Stimulated activated CD8-positive, alpha-beta memory T cell treated with anti-CD3 and anti-CD28 coated beads, Interleukin-15, amount 100 ng/mL, for 48 hours (primary cell): ENCODE measurements around the gene SYCN.

ENCODE experiments used
- DNase-seq, 2 donors: peaks; one replicate each; pipeline ENCODE4 v3.0.0-alpha.2; 2020; ENCODE audit warnings: low read depth in 2 of 2

The SYCN gene

DNA sequence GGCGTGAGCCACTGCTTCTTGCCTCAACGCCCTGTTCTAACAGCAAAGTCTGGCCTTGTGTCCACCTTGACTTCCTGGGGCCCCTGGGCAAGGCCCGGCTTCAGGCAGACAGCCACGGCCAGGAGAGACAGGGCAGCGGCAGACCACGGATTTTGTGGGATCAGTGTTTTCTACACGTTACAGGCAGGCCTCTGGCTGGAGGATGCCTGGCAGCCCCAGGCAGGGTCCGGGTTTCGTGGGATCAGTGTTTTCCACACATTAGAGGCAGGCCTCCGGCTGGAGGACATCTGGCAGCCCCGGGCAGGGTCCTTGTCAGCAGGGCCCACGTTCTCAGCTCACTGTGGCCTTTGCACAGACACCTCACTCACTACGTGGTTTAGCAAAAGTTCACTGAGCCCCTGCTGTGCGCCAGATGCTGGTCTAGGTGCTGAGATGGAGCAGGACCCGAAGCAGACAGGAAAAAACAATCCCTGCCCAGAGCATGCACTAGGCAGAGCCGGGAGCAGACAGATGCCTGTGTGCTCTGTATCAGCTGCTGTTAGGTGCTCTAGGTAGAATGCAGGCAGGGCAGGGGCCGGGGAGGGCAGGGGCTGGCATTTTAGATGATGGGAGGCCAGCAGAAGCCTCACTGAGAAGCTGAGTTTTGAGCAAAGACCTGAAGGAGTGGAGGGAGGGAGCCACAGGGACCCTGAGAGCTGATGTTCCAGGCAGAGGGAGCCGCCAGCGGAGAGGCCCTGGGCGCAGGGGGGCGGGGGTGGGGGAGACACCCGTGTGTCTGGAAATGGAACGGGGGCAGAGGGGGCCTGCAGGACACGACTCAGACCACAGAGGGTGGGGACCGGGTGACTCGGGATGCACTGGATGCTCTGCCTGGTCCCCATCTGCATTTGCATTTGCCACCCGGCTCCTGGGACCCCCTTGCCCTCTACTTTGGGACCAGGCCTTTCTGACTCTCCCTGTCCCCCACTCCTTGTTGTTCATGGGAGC is 32.3 kb downstream of the SYCN start:
- DNase-seq, result no peak

DNA sequence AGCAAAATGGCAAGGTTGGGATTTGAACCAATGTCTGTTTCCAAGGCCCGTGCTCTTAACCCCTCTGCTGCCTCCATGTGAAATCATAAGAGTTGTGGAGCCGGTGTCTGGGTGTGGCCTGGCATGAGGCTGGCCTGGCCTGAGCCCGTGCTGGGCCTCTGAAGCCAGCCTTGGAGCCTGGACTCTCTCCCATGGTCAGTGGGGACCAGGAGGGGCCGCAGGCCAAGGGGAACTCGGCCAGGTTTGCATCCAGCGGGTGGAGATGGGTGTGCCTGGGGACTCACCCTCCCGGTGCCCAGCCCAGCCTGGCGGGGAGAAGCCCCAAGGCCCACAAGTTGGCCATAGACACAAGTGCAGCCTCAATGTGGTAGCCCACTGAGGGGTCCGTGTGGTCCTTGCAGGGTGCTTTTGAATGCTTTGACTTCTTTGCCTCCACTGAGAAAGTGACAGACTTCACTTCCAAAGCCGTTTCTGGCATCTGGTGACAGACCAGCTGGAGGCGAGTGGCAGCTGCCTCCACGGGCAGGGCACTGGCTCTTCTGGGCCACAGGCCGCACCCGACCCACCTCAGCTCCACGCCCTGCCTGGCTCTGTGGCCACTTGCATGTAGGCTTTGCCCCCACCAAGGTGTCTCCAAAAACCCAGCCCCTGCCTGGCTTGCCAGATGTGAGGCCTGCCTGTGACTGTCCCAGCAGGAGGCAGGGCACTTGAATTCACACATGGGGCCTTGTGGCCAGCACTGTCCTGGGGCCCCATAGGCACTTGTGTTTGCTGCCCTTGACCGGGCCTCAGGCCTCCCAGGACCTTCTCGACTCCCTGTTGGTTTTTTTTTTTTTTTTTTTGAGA is 33.5 kb downstream of the SYCN start:
- DNase-seq, result no peak

DNA sequence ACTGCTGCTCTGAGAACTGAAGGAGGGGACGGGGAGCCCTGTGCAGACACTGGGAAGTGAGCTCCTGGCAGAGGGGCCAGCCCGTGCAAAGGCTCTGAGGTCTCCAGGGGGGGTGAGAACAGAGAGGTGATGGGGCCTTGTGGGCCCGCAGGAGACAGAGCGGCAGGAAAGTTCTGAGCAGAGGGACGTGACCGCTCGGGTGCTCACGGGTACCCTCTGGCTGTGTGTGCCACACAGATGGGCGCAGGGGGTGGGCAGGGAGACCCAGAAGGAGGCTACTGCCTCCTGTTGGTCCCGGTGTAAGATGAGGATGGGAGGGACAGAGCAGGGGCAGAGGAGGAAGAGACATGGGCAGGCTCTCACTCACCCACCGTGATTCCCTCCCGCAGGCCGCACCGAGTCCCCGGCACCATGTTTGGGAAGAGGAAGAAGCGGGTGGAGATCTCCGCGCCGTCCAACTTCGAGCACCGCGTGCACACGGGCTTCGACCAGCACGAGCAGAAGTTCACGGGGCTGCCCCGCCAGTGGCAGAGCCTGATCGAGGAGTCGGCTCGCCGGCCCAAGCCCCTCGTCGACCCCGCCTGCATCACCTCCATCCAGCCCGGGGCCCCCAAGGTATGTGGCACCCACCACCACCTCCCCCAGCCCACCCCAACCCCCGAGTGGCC is 34.8 kb downstream of the SYCN start:
- no peak for DNase-seq

DNA sequence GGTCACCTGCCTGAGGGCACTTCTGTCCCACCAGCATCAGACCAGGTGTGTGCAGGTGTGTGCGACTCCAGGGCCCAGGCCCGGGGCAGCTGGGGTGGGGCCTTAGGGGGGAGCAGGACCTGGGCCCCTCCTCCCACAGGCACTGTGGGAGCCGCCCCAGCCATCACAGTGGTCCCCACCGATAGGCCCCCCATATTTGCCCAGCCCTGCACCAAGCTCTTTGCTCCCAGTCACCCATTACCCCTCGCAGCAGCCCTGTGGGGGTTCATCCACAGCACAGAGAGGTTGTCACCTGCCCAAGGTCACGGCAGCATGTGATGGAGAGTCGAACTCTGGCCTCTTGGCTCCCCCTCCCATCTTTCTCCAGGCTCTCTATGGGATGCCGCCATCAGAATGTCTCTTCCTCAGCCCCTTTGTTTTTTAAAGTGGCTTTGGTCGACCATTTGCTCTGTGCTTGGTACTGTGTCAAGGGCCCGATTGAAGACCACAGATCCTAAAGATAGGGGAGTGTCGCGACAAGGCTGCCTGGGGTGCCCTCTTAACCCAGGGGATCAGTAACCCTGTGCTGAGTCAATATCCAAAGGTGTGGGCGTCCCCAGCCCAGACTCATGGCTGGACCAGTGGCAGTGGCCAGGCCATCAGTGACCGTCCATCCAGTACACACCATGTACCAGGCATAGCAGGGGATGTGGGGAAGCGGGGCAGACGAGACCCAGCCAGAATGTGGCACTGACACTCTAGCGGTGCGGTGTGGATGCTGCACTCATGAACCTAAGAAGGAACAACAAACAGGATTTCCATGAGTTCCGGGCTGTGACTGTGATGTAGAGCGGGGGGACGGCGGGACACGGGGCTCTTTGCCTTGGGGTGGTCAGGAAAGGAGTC is 35.6 kb downstream of the SYCN start:
- no peak for DNase-seq

DNA sequence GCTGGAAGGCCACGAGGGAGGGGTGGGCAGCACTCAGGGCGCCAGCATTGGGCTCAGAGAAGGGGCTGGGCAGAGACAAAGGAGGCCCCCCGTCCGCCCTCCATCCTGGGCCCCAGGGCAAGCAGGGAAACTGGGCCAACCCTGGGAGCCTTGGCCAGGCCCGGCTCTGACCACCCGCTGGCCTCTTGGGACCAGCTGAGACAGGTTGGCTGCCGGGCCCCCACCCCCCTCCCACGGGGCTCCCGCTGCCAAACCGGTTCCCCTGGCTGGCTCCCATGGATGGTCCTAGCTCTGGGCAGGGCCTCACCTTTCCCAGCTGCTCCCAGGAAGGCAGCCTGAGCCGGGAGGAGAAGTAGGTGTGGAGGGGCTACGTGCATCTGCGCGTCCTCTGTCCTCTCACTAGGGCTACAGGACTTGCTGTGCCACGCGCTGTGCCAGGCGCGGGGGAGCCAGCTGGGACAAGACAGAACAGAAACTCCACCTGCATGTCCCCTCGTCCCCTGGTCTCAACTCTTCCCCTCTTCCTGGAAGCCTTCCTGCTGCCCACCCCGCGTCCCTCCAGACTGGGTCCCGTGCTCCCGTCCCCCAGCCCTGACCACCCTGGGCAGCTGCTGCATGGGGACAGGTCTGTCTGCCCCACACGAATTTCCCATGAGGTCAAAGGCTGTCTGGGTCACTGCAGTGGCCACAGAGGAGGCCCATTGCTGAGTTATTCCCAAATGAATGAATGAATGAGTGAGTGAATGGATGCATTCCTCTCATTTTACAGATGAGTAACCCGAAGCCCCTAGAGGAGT is 36.4 kb downstream of the SYCN start:
- DNase-seq, result no peak

DNA sequence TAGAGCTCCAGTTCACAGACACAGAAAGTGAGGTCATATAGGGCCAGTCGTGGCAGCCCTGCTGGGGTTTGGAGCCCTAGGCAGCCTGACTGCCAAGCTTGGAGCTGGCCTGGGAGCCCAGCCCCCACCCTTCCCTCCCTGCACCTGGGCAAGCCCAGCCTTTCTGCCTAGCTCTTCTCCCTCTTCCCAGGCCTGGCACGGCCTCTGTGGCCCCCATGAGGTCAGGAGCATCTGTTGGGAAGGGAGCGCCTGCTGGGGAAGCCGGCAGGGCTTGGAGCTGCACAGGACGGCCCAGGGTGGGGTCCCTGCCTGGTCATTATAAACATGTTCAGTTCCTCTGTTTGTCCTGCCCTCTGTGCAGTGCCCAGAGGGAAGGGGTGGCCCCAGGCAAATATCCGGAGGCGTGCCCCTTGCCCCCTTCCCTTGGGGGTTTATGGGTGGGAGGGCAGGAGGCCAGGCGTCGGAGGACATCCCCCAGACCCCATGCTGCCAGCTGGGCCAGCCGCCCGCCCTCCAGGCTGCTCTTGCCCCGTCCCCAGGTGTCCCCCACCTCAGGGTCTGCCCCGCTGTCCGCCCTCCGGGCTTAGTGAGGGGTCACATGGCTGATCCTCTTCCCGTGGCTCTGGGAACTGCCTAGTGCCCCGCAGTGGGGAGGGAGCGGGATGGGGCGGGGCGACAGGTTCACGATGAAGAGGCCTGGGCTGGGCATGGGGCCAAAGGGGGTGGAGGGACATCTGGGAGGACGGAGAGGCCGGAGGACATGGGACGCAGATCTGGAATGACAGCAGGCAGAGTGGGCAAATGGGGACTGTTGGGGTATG is 37.3 kb downstream of the SYCN start:
- no peak for DNase-seq

DNA sequence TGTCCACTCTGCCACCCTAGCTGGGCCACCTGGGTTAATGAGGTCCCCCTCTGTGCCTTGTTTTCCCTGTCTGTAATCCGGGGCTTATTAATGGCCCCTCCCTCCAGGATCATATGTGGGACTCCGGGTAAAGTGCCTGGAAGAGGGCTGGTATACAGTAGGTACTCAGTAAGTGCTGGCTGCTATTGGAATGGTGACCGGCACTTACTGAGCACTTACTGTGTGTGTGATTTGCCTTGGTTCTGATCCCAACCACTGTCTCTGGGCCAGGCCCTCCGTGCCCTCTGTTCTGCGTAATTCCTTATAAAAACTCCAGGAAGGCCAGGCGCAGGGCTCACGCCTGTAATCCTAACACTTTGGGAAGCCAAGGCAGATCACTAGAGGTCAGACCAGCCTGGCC is 38.2 kb downstream of the SYCN start:
- DNase-seq, result no peak

DNA sequence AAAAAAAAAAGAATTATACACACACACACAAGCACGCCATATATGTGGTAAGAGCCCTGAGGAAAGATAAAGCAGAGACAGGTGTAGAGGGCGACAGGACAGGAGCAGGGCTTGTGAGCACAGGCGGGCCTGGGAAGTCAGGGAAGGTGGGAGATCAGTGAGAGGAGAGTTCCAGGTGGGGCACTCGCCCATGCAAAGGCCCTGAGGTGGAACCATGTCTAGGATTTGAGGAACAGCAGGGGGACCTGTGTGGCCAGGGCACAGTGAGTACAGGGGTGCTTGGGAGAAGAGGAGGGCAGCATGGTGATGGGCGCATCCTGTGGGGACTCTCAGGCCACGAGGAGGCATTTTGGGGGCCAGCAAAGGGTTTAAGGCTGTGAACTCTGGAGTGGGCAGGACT is 39.8 kb downstream of the SYCN start:
- no peak for DNase-seq

DNA sequence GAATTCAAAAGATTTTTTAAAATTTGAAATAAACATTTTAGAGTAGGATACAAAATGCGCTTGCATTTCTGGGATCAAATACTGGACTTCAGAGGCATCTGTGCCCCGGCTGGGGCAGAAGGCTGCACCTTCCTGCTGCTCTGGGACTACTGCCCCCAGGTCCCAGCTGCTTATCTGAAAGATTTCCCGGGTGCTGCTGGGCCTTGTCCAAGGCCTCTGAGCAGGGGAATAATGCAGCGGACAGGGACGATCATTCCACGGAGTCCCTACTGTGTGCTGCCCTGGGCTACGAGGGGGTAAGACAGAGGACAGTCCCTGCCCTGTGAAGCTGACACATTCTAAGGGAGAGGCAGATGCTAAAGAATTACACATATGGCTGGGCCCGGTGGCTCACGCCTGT is 40.4 kb downstream of the SYCN start:
- no peak for DNase-seq

DNA sequence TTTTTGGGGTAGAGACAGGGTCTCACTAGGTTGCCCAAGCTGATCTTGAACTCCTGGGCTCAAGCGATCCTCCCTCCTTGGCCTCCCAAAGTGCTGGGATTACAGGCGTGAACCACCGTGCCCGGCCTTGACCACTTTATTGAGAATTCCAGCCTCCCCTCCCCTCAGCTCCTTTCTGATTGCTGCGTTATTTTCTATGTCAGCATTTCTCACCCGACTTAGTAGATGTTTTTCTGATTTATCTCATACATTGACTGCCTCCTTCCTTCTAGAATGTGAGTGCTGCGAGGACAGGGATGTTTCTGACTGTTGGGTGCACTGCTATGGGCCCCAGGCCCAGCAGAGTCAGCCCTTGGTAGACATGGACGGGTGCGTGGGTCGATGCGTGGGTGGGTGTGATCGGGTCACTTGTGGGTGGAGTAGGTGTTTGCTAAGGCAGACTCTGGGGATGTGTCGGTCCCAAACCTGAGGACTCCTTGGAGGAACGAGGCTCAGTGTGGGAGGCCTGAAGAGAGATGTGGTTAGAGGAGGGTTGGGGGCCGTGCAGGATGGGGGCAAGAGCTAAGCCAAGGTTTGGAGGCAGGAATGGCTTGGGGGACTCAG is 41.5 kb downstream of the SYCN start:
- no peak for DNase-seq

DNA sequence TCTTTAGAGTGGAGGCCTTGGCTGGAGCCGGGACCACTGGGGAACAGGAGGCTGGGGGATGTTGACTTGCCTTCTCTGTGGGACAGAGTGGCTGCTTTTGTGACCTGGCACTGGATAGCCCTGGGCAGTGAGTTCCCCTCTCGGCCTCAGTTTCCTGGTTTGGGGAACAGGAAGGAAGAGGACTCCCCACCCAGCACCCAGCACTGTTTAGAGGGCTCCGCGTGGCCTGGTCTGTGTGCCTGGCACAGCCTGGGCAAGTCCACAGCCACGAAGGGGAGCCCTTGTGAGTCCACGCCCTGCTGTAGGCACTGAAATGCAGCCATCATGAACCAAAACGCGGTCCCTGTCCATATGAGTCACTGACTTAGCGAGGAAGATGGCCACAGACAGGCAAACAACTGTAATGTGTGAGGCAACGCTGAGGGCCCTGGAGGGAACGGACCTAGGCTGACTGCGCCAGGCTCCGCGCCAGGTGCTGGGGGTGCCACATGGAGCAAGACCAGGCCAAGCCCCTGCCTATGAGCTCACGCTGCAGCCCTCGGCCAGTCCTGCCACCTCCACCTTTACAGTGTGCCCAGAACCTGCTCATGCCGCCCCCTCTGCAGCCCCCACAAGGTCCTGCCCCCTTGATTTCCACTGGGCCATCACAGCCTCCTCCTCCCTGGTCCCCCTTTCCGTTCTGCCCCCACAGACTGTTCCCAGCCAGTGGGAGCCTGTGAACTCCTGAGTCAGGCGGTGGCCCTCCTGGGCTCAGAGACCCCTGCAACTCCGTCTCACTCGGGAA is 43.0 kb downstream of the SYCN start:
- no peak for DNase-seq

DNA sequence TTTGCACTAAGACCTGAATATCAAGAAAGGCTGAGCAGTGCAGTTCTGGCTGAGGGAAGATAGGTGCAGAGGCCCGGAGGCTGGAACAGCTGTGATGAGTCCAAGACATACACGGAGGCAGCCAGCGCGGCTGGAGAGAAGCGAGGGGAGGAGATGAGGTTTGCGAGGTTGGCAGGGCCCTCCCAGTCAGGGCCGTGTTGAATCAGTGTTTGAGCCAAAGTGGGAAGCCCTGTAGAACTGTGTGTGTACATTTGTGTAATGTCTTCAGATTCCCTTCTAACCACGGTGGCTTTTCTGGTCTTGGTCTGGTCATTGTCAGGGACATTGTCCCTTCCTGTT is 43.6 kb downstream of the SYCN start:
- no peak for DNase-seq

DNA sequence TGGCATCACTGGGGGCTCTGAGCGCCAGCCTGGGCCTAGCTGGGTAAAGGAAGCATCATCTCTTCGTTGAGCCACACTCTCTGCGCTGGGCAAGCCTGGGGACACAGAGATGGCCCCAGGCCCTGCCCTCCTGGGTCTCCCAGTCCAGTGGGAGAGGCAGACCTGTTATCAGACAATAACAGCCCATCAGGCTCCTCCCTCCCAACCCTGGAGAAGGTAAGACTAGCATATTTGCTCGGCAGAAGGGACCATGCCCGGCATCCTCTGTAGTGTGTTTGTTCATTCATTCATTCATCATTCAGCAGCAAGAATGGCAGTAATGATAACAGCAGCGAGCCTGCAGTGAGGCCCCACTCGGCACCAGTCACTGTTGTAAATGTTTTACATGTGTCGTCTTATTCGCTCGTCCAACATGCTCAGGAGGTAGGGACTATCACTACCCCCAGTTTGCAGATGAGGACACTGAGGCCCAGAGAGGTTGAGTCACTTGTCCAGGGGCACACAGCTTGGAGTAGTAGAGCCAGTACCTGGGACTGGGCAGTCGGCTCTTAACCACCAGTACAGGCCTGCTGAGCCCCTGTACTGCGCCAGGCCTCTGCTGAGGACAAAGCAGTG is 45.3 kb downstream of the SYCN start:
- DNase-seq, result no peak

DNA sequence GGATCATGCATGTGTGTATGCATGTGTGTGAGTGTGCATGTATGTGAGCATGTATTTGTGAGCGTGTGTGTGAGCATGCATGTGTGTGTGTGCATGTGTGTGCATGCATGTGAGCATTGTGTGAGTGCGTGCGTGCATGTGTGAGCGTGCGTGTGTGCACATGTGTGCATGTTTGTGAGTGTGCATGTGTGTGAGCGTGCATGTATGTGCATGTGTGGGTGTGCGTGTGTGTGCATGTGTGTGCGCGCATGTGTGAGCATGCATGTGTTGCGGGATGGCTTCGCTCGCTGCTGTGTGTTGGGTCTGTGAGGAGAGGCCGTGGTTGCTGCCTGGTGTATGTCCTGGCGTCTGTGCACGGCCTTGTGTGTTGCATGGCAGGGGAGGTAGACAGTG is 46.1 kb downstream of the SYCN start:
- no peak for DNase-seq

DNA sequence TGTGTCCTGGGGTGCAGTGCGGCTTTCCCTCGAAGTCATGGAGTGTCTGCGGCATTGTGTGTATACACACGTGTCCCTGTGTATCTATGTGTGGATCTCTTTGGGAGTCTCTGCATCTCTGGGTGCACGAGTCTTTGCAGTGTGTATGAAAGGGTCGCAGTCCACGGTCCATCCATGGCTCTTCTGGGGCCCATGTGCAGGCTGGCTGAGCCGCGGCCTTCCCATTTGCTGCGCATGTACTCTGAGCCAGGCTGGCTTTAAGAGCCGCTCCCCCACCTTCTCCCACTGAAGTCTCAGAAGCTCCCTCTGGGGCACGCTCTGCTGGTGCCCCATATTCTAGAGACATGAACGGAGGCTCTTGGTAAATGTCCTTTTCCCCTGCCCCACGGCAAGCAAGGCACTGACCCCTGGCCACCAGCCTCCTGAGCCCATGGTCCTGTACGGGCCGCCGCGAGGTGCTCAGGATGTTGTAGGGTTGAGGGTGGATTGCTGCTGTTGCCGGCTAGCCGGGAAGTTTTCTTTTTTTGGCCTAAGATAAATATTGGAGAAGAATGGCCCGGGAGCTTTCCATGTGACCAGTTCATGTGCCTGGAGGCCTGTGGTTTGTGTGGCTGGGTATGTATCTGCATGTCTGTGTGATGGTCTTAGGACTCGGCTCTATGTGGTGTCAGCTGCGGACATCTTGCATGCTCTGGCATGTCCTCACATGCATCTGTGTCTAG is 46.6 kb downstream of the SYCN start:
- DNase-seq, result no peak

DNA sequence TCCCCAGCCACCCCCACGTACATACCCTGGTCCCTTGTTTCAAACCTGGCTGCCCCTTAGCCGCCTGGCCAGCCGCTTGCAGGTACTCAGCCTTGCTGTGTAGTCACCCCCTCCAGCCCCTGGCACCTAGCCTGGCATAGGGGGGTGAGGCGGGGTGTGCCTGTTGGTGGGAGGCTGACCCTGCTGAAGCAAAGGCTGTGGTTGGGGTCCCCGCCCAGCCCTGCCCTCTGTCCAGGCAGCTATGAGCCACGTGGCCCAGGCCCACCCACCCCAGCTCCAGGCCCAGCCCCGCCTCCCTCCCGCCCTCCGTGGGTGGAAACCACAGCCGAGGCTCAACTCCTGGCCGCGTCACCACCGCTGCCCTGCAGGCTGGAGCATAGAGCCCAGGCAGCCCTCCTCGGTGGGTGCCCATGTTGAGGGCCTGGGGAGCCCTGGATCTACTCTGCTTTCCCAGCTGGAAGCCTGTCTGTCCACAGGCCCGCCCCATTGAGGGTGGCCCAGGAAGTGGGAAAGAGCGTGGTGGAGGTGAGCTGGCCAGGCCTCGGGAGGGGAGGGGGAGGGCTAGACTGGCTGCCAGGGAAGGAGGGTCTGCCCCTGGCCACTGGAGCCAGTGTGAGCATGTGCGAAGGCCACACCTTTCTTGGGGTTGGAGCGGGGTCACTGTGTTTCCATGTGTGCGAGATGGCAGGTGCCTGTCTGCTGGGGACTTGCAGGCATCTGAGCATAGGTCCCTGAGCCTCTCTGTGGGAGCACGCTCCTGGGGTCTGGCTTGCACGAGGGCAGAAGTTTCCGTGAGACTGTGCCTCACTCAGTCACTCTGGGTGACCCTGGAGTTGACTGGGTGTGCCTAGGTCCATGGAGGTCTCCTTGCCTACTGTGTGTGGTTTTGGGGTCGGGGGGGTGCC is 47.5 kb downstream of the SYCN start:
- DNase-seq, result no peak
